HEK293 (cell line): Measurements from ENCODE around the gene ING1.

Source experiments
- GFI1B ChIP-seq: fragments of 450-650 bp; formaldehyde crosslinking; IDR thresholded peaks from 2 replicates; pipeline ENCODE4 v1.5.1; 2016; ENCODE audit warnings: missing biosample characterization, missing genetic modification characterization
- IKZF3 ChIP-seq: fragments of 450-650 bp; IDR thresholded peaks from 2 replicates; pipeline ENCODE4 v1.5.0; 2018; ENCODE audit warnings: missing biosample characterization, mild to moderate bottlenecking, missing genetic modification characterization, moderate library complexity
- KLF10 ChIP-seq: fragments of 450-650 bp; IDR thresholded peaks from 2 replicates; pipeline ENCODE4 v1.5.1; 2018; ENCODE audit warnings: missing biosample characterization, mild to moderate bottlenecking, missing genetic modification characterization
- KLF9 ChIP-seq: fragments of 450-650 bp; formaldehyde crosslinking; IDR thresholded peaks from 2 replicates; pipeline ENCODE4 v1.5.1; 2016; ENCODE audit warnings: missing biosample characterization, missing genetic modification characterization, low read depth
- OSR2 ChIP-seq: fragments of 450-650 bp; formaldehyde crosslinking; IDR thresholded peaks from 2 replicates; pipeline ENCODE4 v1.5.1; 2016; ENCODE audit warnings: missing biosample characterization, missing genetic modification characterization
- SP2 ChIP-seq: fragments of 450-650 bp; formaldehyde crosslinking; IDR thresholded peaks from 2 replicates; pipeline ENCODE4 v1.5.1; 2016; ENCODE audit warnings: missing biosample characterization, missing genetic modification characterization
- ZBTB17 ChIP-seq: fragments of 450-650 bp; formaldehyde crosslinking; IDR thresholded peaks from 2 replicates; pipeline ENCODE4 v1.5.1; 2016; ENCODE audit warnings: missing biosample characterization, missing genetic modification characterization
- ZBTB21 ChIP-seq: fragments of 450-650 bp; formaldehyde crosslinking; IDR thresholded peaks from 2 replicates; pipeline ENCODE4 v1.5.1; 2017; ENCODE audit warnings: missing biosample characterization, missing genetic modification characterization
- ZEB2 ChIP-seq: fragments of 450-650 bp; formaldehyde crosslinking; IDR thresholded peaks from 2 replicates; pipeline ENCODE4 v1.5.1; 2016; ENCODE audit warnings: missing biosample characterization, missing genetic modification characterization
- ZNF2 ChIP-seq: fragments of 450-650 bp; formaldehyde crosslinking; IDR thresholded peaks from 2 replicates; pipeline ENCODE4 v1.5.1; 2016; ENCODE audit warnings: missing biosample characterization, missing genetic modification characterization
- ZNF292 ChIP-seq: fragments of 450-650 bp; formaldehyde crosslinking; IDR thresholded peaks from 2 replicates; pipeline ENCODE4 v1.5.1; 2016; ENCODE audit warnings: low read depth, missing biosample characterization, missing genetic modification characterization, borderline replicate concordance
- ZNF549 ChIP-seq: fragments of 450-650 bp; IDR thresholded peaks from 2 replicates; pipeline ENCODE4 v1.5.1; 2018; ENCODE audit warnings: missing biosample characterization, missing genetic modification characterization, mild to moderate bottlenecking, inconsistent platforms, moderate library complexity
- ZNF600 ChIP-seq: fragments of 450-650 bp; formaldehyde crosslinking; IDR thresholded peaks from 2 replicates; pipeline ENCODE4 v1.5.1; 2016; ENCODE audit warnings: missing biosample characterization, missing genetic modification characterization
- ZNF654 ChIP-seq: fragments of 450-650 bp; formaldehyde crosslinking; IDR thresholded peaks from 2 replicates; pipeline ENCODE4 v1.5.1; 2016; ENCODE audit warnings: low read depth, missing biosample characterization, missing genetic modification characterization
- ZNF701 ChIP-seq: fragments of 450-650 bp; formaldehyde crosslinking; IDR thresholded peaks from 2 replicates; pipeline ENCODE4 v1.5.1; 2016; ENCODE audit warnings: missing biosample characterization, missing genetic modification characterization
- ZNF776 ChIP-seq: fragments of 450-650 bp; formaldehyde crosslinking; IDR thresholded peaks from 2 replicates; pipeline ENCODE4 v1.5.0; 2017; ENCODE audit warnings: missing biosample characterization, missing genetic modification characterization, borderline replicate concordance
- ZSCAN16 ChIP-seq: fragments of 450-650 bp; formaldehyde crosslinking; IDR thresholded peaks from 2 replicates; pipeline ENCODE4 v1.5.1; 2016; ENCODE audit warnings: missing biosample characterization, missing genetic modification characterization
- TF ChIP-seq, protein P1 (sequence below): fragments of 450-650 bp; formaldehyde crosslinking; IDR thresholded peaks from 2 replicates; pipeline ENCODE4 v1.5.1; 2017; ENCODE audit warnings: missing biosample characterization, mild to moderate bottlenecking, missing genetic modification characterization, moderate library complexity
- TF ChIP-seq, protein P2 (sequence below): sonication (generic); formaldehyde crosslinking; IDR thresholded peaks from 2 replicates; pipeline ENCODE4 v1.8.1; 2022; ENCODE audit warnings: mild to moderate bottlenecking, moderate library complexity, missing genetic modification reagents
- TF ChIP-seq, protein P3 (sequence below): fragments of 450-650 bp; formaldehyde crosslinking; IDR thresholded peaks from 2 replicates; pipeline ENCODE4 v1.5.1; 2016; ENCODE audit warnings: missing biosample characterization, missing genetic modification characterization
- TF ChIP-seq, protein P4 (sequence below): fragments of 450-650 bp; formaldehyde crosslinking; IDR thresholded peaks from 2 replicates; pipeline ENCODE4 v1.5.1; 2016; ENCODE audit warnings: missing biosample characterization, missing genetic modification characterization, borderline replicate concordance
- TF ChIP-seq, protein P5 (sequence below): fragments of 450-650 bp; formaldehyde crosslinking; IDR thresholded peaks from 2 replicates; pipeline ENCODE4 v1.5.1; 2016; ENCODE audit warnings: missing biosample characterization, missing genetic modification characterization

The ING1 gene

DNA sequence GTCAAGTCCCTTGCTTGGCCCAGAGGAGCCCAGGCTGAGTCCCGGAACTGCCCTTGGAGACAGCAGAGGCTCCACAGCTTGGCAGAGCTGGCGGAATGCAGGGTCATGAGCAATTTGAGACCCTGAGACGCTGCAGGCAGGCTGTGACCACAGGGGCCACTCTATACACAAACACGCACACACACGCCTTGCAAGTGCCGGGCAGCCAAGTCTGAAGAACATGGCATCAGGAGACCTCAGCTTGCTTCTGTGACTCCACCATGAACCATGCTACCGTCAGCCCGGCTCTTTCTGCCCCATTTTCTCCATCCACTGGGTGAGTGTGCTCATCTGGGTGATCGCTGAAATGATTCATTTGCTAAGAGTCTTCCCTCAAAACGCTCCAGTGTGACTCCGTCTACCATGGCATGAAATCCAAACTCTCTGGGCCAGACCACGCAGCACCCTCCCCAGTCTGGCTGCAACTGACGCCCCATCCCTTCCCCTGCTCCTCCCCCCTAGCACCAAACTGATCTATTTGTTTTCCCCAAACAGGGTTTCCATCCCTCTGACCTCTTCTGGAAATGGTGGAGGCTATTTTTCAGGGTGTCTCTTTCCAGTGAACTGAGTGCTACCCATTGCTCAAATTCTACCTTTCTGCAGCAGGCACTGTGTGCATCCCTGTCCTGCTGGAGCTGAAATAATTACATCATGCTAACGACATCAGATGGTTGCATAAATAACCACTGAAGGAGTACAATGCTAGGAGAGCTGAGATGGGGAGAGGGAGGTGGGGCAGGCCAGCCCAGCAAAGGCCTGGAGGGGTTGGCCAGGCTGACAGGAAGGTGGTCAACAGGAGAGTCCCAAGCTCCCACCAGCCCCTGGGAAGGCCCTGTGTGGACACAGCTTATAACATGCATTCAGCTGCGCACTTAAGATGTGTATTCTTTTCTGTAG lies 10.6 kb upstream of the ING1 start (continued):
- TF ChIP-seq ZNF292 (tag by site-specific recombination): no peak
- 0 out of 2 replicates have a peak, but pooled peaks have one; percentile 20 for TF ChIP-seq ZEB2 (tag by site-specific recombination)
- TF ChIP-seq ZNF2 (tag by site-specific recombination): 0 out of 2 replicates have a peak, but pooled peaks have one; percentile 46
- TF ChIP-seq, protein P1, sequence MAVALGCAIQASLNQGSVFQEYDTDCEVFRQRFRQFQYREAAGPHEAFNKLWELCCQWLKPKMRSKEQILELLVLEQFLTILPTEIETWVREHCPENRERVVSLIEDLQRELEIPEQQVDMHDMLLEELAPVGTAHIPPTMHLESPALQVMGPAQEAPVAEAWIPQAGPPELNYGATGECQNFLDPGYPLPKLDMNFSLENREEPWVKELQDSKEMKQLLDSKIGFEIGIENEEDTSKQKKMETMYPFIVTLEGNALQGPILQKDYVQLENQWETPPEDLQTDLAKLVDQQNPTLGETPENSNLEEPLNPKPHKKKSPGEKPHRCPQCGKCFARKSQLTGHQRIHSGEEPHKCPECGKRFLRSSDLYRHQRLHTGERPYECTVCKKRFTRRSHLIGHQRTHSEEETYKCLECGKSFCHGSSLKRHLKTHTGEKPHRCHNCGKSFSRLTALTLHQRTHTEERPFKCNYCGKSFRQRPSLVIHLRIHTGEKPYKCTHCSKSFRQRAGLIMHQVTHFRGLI (tag by site-specific recombination): peak; percentile 73; the same call in 1 of the 2 replicates
- TF ChIP-seq, protein P2, sequence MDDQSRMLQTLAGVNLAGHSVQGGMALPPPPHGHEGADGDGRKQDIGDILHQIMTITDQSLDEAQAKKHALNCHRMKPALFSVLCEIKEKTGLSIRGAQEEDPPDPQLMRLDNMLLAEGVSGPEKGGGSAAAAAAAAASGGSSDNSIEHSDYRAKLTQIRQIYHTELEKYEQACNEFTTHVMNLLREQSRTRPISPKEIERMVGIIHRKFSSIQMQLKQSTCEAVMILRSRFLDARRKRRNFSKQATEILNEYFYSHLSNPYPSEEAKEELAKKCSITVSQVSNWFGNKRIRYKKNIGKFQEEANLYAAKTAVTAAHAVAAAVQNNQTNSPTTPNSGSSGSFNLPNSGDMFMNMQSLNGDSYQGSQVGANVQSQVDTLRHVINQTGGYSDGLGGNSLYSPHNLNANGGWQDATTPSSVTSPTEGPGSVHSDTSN (CRISPR knock-in tag): no peak
- TF ChIP-seq, protein P3, sequence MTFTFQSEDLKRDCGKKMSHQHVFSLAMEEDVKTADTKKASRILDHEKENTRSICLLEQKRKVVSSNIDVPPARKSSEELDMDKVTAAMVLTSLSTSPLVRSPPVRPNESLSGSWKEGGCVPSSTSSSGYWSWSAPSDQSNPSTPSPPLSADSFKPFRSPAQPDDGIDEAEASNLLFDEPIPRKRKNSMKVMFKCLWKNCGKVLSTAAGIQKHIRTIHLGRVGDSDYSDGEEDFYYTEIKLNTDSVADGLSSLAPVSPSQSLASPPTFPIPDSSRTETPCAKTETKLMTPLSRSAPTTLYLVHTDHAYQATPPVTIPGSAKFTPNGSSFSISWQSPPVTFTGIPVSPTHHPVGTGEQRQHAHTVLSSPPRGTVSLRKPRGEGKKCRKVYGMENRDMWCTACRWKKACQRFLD (tag by site-specific recombination): no peak
- TF ChIP-seq, protein P4, sequence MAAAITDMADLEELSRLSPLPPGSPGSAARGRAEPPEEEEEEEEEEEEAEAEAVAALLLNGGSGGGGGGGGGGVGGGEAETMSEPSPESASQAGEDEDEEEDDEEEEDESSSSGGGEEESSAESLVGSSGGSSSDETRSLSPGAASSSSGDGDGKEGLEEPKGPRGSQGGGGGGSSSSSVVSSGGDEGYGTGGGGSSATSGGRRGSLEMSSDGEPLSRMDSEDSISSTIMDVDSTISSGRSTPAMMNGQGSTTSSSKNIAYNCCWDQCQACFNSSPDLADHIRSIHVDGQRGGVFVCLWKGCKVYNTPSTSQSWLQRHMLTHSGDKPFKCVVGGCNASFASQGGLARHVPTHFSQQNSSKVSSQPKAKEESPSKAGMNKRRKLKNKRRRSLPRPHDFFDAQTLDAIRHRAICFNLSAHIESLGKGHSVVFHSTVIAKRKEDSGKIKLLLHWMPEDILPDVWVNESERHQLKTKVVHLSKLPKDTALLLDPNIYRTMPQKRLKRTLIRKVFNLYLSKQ (tag by site-specific recombination): no peak
- no peak for TF ChIP-seq ZNF549 (tag by site-specific recombination)
- no peak for TF ChIP-seq ZBTB17 (tag by site-specific recombination)
- 0 out of 2 replicates have a peak, but pooled peaks have one; percentile 24 for TF ChIP-seq KLF9 (tag by site-specific recombination)
- TF ChIP-seq, protein P5, sequence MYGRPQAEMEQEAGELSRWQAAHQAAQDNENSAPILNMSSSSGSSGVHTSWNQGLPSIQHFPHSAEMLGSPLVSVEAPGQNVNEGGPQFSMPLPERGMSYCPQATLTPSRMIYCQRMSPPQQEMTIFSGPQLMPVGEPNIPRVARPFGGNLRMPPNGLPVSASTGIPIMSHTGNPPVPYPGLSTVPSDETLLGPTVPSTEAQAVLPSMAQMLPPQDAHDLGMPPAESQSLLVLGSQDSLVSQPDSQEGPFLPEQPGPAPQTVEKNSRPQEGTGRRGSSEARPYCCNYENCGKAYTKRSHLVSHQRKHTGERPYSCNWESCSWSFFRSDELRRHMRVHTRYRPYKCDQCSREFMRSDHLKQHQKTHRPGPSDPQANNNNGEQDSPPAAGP (tag by site-specific recombination): peak; percentile 46; the same call in 1 of the 2 replicates
- no peak for TF ChIP-seq ZNF701 (tag by site-specific recombination)
- TF ChIP-seq ZNF600 (tag by site-specific recombination): peak; percentile 82
- no peak for TF ChIP-seq OSR2 (tag by site-specific recombination)
- no peak for TF ChIP-seq ZBTB21 (tag by site-specific recombination)
- no peak for TF ChIP-seq ZNF776 (tag by site-specific recombination)
- no peak for TF ChIP-seq ZSCAN16 (tag by site-specific recombination)
- no peak for TF ChIP-seq ZNF654 (tag by site-specific recombination)
- TF ChIP-seq SP2: peak; percentile 40
- TF ChIP-seq IKZF3: 0 out of 2 replicates have a peak, but pooled peaks have one; percentile 10
- no peak for TF ChIP-seq GFI1B (tag by site-specific recombination)
- TF ChIP-seq KLF10 (tag by site-specific recombination): no peak
